NCI-H2107 treated with DMSO at 0.1 percent for 48 hours (cell line): ENCODE data around the gene CDH22.

Source experiments
- DNase-seq: peaks from one replicate; lab custom pipeline; 2025; ENCODE audit not compliant: unreplicated experiment; lab: John Stamatoyannopoulos, UW

CDH22 gene

GRCh38 chr20:46127396-46128010 is 180.8 kb downstream of the CDH22 start:
- no peak for DNase-seq

GRCh38 chr20:46126440-46127056 is 181.8 kb downstream of the CDH22 start:
- DNase-seq: no peak
